ENCODE data around the gene ZNF593. TPM values are rescaled to one million over a fixed set of nuclear protein-coding genes. Genes with fewer than 3 reads are reported as not detected.
A peak's percentile ranks its signal among the peaks of the same experiment; 100 is the strongest.

Gene ZNF593
- total and polyA plus RNA-seq, 9 of the 15 experiments (the other 6 are each of a cell fraction or from before 2014, with no cell fraction given): 9.8 to 334 (median 48.2) TPM

GRCh38 chr1:26145041-26145959, 24.4 kb upstream of the ZNF593 start (continued):
- TF ChIP-seq CLOCK (CRISPR knock-in tag; IDR thresholded peaks at IDR 0.05; ENCODE audit: borderline replicate concordance) (no peak), HNRNPH1 (optimal IDR thresholded peaks at IDR 0.05; ENCODE audit: low read depth, low read length) (no peak), HEY1 (CRISPR knock-in tag; IDR thresholded peaks at IDR 0.05; ENCODE audit: borderline replicate concordance) (no peak), ZNF707 (CRISPR knock-in tag; conservative IDR thresholded peaks at IDR 0.05) (no peak), MYC (IDR thresholded peaks at IDR 0.05; ENCODE audit: low read depth, low read length) (peak; percentile 60; the same call in 1 of the 2 replicates), MYC (CRISPR knock-in tag; IDR thresholded peaks at IDR 0.05; ENCODE audit: borderline replicate concordance, low read depth) (no peak), GTF2E2 (tag; IDR thresholded peaks at IDR 0.05) (no peak), RNF2 (IDR thresholded peaks at IDR 0.05) (no peak), E2F6 (IDR thresholded peaks at IDR 0.05; ENCODE audit: borderline replicate concordance in 1 of 2, extremely low read depth in 1 of 2, insufficient read depth in 1 of 2, insufficient read length in 1 of 2, low read depth in 1 of 2, low read length in 1 of 2, poor library complexity in 1 of 2, severe bottlenecking in 1 of 2) (no peak), GTF2B (IDR thresholded peaks at IDR 0.05; ENCODE audit: extremely low read depth, insufficient read length) (no peak)
